Pancreas (tissue), 10 donors: ENCODE data around the gene NFKBIL1. TPM values are rescaled to one million over a fixed set of nuclear protein-coding genes. Genes with fewer than 3 reads are reported as not detected.
"Not testable (repeated sequence)": the region's sequence is repeated elsewhere in the genome, so short reads cannot be mapped to it uniquely, and the experiment has no call there.

ENCODE experiments used
- ATAC-seq, 4 donors: fragments of 200-7000 bp; cut with Tn5 transposase; one replicate each; pipeline versions ENCODE4 v1.8.0 to v1.9.1; 2020; ENCODE audit warnings: mild to moderate bottlenecking in 4 of 4, moderate library complexity in 4 of 4
- DNase-seq, 6 donors: peaks; one replicate each; pipeline ENCODE4 v3.0.0-alpha.2; 2020
- FAIRE-seq: peaks from 2 replicates; lab custom pipeline; 2012; peaks lifted over from hg19 to GRCh38; lab: Jason Lieb, UNC
- H3K27ac ChIP-seq, 4 donors: fragments of 200-600 bp; sonication (generic); 1 replicate in 3 of 4; 2 replicates in 1 of 4; pipeline versions ENCODE4 v1.5.0 to v1.8.0; 2020
- H3K27me3 ChIP-seq, 4 donors: fragments of 200-600 bp; one replicate each; pipeline ENCODE4 v1.8.0; 2021
- H3K36me3 ChIP-seq, 3 donors: fragments of 200-600 bp; sonication (generic) in 1 of 3; one replicate each; pipeline versions ENCODE4 v1.5.0 to v1.8.0; 2020 to 2021
- H3K4me1 ChIP-seq, 3 donors: fragments of 200-600 bp; one replicate each; pipeline ENCODE4 v1.8.0; 2021
- H3K4me3 ChIP-seq, 4 donors: fragments of 200-600 bp; sonication (generic) in 2 of 4; one replicate each; pipeline versions ENCODE4 v1.5.0 to v1.8.0; 2020 to 2021
- H3K9me3 ChIP-seq, 4 donors: fragments of 200-600 bp; one replicate each; pipeline ENCODE4 v1.8.0; 2021
- CTCF ChIP-seq, 4 donors: fragments of 200-600 bp; sonication (generic) in 3 of 4; IDR thresholded peaks; one replicate each; pipeline versions ENCODE4 v1.5.0 to v1.8.0; 2021; ENCODE audit warnings: antibody characterized with exemption in 4 of 4
- WGBS, 2 donors: extraction: QIAGEN DNeasy Blood & Tissue Kit; methylation state at CpG; one replicate each; pipeline ENCODE4 v1.1.7; 2013; 5-methylcytosine and 5-hydroxymethylcytosine counted together
- intact Hi-C, 3 donors: fragments of 100-400 bp; cut with DNase I; formaldehyde crosslinking; loops; one replicate each; pipeline versions ENCODE4 v1.11.1 to v1.14.2; 2022
- polyA plus RNA-seq, 2 donors: library from polyadenylated mRNA; stranded (reverse); fragments of 200-250 nt; gene quantifications; one replicate each; pipeline ENCODE4 v1.2.3, GENCODE V29; 2013
- total RNA-seq, 6 donors: library from RNA; stranded (reverse); fragmentation: NEBNext Ultra II Directional in 4 of 6; extraction: Animal tissue kit (Norgen Biotek cat#: 25700) in 4 of 6; gene quantifications; one replicate each; pipeline versions ENCODE4 v1.2.1 to v1.2.4, GENCODE V29; 2021 to 2023
- donor health status: healthy with polysubstance abuse.
- donor health status: DM: no; HTN: no; CAD: no; lungs with moderate emphysema.
- donor health status: DM: no; HTN: no; CAD: no.
- donor health status: control.
- donor health status: control.
- donor health status: Bipolar disorder and iron deficiency.
- donor health status: DM: yes; HTN: yes; CAD: no.
- donor health status: DM: no; HTN: no; CAD: no.
- donor health status: DM: no; HTN: no; CAD: no.
- donor health status: DM: yes; HTN: yes; CAD: no.

Gene NFKBIL1
- total and polyA plus RNA-seq, 8 donors: 12.1 to 46.0 (median 21.5) TPM

GRCh38 chr6:31548544-31548873 lies 1.1 kb downstream of the NFKBIL1 start:
- H3K27ac ChIP-seq: no peak overlapping the region
- intact Hi-C loops: loop anchor here in 2 of 3 donors (5.0 kb wide), 1 partner anchor 49 kb away; no protein-coding TSS in a partner anchor

DNA sequence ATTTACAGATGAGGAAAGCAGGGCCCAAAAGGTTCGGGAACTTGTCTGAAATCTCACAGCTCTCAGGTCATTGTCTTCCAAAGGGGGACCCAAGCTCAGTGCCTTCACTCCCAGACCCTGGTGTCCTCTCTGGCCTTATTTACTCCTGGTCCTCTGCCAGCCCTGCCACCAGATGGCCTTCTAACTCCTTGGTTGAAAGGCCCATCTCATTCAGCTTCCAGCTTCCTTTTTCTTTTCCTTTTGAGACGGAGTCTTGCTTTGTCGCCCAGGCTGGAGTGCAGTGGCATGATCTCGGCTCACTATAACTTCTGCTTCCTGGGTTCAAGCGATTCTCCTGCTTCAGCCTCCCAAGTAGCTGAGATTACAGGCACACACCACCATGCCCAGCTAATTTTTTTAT lies 4.0 kb downstream of the NFKBIL1 start:
- H3K36me3 ChIP-seq, H3K27ac ChIP-seq, ATAC-seq, intact Hi-C loops, FAIRE-seq, H3K4me3 ChIP-seq, H3K9me3 ChIP-seq, H3K27me3 ChIP-seq: not testable (repeated sequence)
- peaks cover 7 to 12% (median 9%) of the 10 kb centered on the region in 3 donors for H3K4me1 ChIP-seq
- peak in 1 of 6 donors; percentile 46 for DNase-seq
- WGBS, 2 donors: 61 to 75% methylated on average over 4 to 5 of the region's 5 CpGs

More at GRCh38 chr6:31548544-31548873, 1.1 kb downstream of the NFKBIL1 start:
- Histone ChIP-seq H3K4me1 (peaks cover 7 to 12% (median 9%) of the 10 kb centered on the region in 3 donors), H3K9me3 (no peaks in the 10 kb centered on the region), H3K27me3 (no peaks in the 10 kb centered on the region), H3K4me3 (peak overlapping the region in 2 of 4 donors; percentile 41), H3K36me3 (peaks cover 0 to 4% (median 0%) of the 10 kb centered on the region in 3 donors)
- ATAC-seq (no peak), DNase-seq (no peak), FAIRE-seq (no peak)
- WGBS, 2 donors: 90 to 98% methylated on average over 2 of the region's 2 CpGs
- no peak for TF ChIP-seq CTCF (IDR thresholded peaks at IDR 0.05)

DNA sequence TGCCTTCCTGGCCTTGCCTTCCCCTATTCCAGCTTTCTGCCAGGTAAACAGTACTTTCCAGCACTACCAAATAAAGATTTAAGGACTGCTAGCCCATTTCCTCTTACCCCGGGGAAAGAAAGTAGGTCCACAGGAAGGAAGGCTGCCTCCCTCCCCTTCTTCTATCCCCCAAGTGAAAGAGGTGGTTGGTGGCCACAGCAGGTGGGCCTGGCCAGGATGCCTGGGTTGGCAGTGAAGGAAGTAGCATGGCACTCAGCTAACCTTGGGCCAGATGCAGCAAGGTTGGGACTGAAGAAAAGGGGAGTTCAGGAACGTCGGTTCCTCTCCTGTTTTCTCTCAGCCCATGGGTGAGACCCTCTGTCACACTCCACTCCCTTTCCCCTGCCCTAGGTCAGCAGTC lies 8.9 kb downstream of the NFKBIL1 start:
- Histone ChIP-seq H3K27ac (no peak overlapping the region), H3K27me3 (no peaks in the 10 kb centered on the region), H3K9me3 (no peaks in the 10 kb centered on the region), H3K4me3 (no peak overlapping the region), H3K36me3 (peaks cover 0 to 20% (median 8%) of the 10 kb centered on the region in 3 donors), H3K4me1 (peaks cover 0 to 7% (median 0%) of the 10 kb centered on the region in 3 donors)
- 76 to 95% methylated on average over 3 of the region's 3 CpGs for WGBS, 2 donors
- ATAC-seq (no peak), DNase-seq (no peak), FAIRE-seq (no peak)
- TF ChIP-seq CTCF (IDR thresholded peaks at IDR 0.05): no peak
- intact Hi-C loops: no loop called here

DNA sequence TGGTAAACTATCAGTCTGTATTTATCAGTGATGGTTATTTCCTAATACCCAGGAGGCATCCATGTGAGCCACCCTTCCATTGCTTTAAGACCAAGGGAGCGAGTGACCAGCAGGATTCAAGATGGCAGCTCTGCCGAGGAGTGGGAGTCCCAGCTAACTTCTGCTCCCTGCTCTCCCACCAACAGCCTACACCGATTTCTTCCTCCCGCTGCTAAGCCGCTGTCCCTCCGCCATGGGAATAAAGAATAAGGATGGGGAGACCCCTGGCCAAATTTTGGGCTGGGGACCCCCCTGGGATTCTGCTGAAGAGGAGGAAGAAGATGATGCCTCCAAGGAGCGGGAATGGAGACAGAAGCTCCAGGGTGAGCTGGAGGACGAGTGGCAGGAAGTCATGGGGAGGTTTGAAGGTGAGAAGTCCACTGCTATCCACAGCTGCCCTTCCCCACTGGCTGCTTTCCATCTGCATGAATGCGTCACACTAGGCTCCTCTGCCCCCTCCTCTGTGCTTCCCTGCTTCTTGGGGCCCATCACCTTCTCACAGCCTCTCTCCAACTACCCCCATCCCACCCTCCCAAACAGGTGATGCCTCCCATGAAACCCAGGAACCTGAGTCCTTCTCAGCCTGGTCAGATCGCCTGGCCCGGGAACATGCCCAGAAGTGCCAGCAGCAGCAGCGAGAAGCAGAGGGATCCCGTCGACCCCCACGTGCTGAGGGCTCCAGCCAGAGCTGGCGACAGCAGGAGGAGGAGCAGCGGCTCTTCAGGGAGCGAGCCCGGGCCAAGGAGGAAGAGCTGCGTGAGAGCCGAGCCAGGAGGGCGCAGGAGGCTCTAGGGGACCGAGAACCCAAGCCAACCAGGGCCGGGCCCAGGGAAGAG lies 10.3 kb downstream of the NFKBIL1 start:
- ATAC-seq (no peak), FAIRE-seq (no peak), DNase-seq (no peak)
- 79 to 80% methylated on average over 24 of the region's 24 CpGs for WGBS, 2 donors
- peaks cover 0 to 20% (median 8%) of the 10 kb centered on the region in 3 donors for H3K36me3 ChIP-seq
- H3K4me3 ChIP-seq: no peak overlapping the region
- TF ChIP-seq CTCF (IDR thresholded peaks at IDR 0.05): no peak
- no peak overlapping the region for H3K27ac ChIP-seq
- H3K4me1 ChIP-seq: peaks cover 0 to 7% (median 0%) of the 10 kb centered on the region in 3 donors
- intact Hi-C loops: no loop called here
- no peaks in the 10 kb centered on the region for H3K9me3 ChIP-seq
- H3K27me3 ChIP-seq: no peaks in the 10 kb centered on the region

DNA sequence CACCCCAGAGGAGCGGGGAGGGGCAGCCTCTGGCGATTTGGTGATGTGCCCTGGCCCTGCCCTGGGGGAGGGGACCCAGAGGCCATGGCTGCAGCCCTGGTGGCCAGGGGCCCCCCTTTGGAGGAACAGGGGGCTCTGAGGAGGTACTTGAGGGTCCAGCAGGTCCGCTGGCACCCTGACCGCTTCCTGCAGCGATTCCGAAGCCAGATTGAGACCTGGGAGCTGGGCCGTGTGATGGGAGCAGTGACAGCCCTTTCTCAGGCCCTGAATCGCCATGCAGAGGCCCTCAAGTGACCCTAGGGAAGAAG lies 10.9 kb downstream of the NFKBIL1 start:
- no peak for TF ChIP-seq CTCF (IDR thresholded peaks at IDR 0.05)
- H3K27ac ChIP-seq: no peak overlapping the region
- no peaks in the 10 kb centered on the region for H3K27me3 ChIP-seq
- H3K9me3 ChIP-seq: no peaks in the 10 kb centered on the region
- peaks cover 0 to 20% (median 8%) of the 10 kb centered on the region in 3 donors for H3K36me3 ChIP-seq
- intact Hi-C loops: no loop called here
- ATAC-seq (no peak), DNase-seq (no peak), FAIRE-seq (no peak)
- 88 to 90% methylated on average over 8 of the region's 8 CpGs for WGBS, 2 donors
- peaks cover 0 to 7% (median 0%) of the 10 kb centered on the region in 3 donors for H3K4me1 ChIP-seq
- H3K4me3 ChIP-seq: no peak overlapping the region
